Transverse colon (tissue), 3 donors: ENCODE measurements around the gene PPM1A.

Experiments
- POLR2A ChIP-seq: fragments of 450-650 bp; IDR thresholded peaks from one replicate; pipeline ENCODE4 v1.6.1; 2016; ENCODE audit warnings: antibody characterized with exemption, mild to moderate bottlenecking, moderate library complexity
- TF ChIP-seq, protein P1 (sequence below), 5 experiments: fragments of 200-600 bp in 3 of 5; fragments of 450-650 bp in 2 of 5; sonication (generic) in 3 of 5; IDR thresholded peaks; 1 replicate in 2 of 5; 2 replicates in 3 of 5; pipeline ENCODE4 v1.5.1; 2016 to 2017; ENCODE audit warnings: antibody characterized with exemption in 5 of 5, inconsistent platforms in 3 of 5, mild to moderate bottlenecking in 2 of 5, moderate library complexity in 1 of 5

- no peak for TF ChIP-seq POLR2A
- TF ChIP-seq, protein P1, sequence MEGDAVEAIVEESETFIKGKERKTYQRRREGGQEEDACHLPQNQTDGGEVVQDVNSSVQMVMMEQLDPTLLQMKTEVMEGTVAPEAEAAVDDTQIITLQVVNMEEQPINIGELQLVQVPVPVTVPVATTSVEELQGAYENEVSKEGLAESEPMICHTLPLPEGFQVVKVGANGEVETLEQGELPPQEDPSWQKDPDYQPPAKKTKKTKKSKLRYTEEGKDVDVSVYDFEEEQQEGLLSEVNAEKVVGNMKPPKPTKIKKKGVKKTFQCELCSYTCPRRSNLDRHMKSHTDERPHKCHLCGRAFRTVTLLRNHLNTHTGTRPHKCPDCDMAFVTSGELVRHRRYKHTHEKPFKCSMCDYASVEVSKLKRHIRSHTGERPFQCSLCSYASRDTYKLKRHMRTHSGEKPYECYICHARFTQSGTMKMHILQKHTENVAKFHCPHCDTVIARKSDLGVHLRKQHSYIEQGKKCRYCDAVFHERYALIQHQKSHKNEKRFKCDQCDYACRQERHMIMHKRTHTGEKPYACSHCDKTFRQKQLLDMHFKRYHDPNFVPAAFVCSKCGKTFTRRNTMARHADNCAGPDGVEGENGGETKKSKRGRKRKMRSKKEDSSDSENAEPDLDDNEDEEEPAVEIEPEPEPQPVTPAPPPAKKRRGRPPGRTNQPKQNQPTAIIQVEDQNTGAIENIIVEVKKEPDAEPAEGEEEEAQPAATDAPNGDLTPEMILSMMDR (IDR thresholded peaks at IDR 0.05), result no peak
These were observed 49.7 kb upstream of the PPM1A start for GRCh38 chr14:60199321-60199720.
